Pancreas (tissue), 10 donors: ENCODE data around the gene FOXF2. TPM values are rescaled to one million over a fixed set of nuclear protein-coding genes. Genes with fewer than 3 reads are reported as not detected.
"Not testable (repeated sequence)": the region's sequence is repeated elsewhere in the genome, so short reads cannot be mapped to it uniquely, and the experiment has no call there.

Experiments used
- ATAC-seq, 4 donors: fragments of 200-7000 bp; cut with Tn5 transposase; one replicate each; pipeline versions ENCODE4 v1.8.0 to v1.9.1; 2020; ENCODE audit warnings: mild to moderate bottlenecking in 4 of 4, moderate library complexity in 4 of 4
- DNase-seq, 6 donors: peaks; one replicate each; pipeline ENCODE4 v3.0.0-alpha.2; 2020
- FAIRE-seq: peaks from 2 replicates; lab custom pipeline; 2012; peaks lifted over from hg19 to GRCh38; lab: Jason Lieb, UNC
- H3K27ac ChIP-seq, 4 donors: fragments of 200-600 bp; sonication (generic); 1 replicate in 3 of 4; 2 replicates in 1 of 4; pipeline versions ENCODE4 v1.5.0 to v1.8.0; 2020
- H3K27me3 ChIP-seq, 4 donors: fragments of 200-600 bp; one replicate each; pipeline ENCODE4 v1.8.0; 2021
- H3K36me3 ChIP-seq, 3 donors: fragments of 200-600 bp; sonication (generic) in 1 of 3; one replicate each; pipeline versions ENCODE4 v1.5.0 to v1.8.0; 2020 to 2021
- H3K4me1 ChIP-seq, 3 donors: fragments of 200-600 bp; one replicate each; pipeline ENCODE4 v1.8.0; 2021
- H3K4me3 ChIP-seq, 4 donors: fragments of 200-600 bp; sonication (generic) in 2 of 4; one replicate each; pipeline versions ENCODE4 v1.5.0 to v1.8.0; 2020 to 2021
- H3K9me3 ChIP-seq, 4 donors: fragments of 200-600 bp; one replicate each; pipeline ENCODE4 v1.8.0; 2021
- WGBS, 2 donors: extraction: QIAGEN DNeasy Blood & Tissue Kit; methylation state at CpG; one replicate each; pipeline ENCODE4 v1.1.7; 2013; 5-methylcytosine and 5-hydroxymethylcytosine counted together
- intact Hi-C, 3 donors: fragments of 100-400 bp; cut with DNase I; formaldehyde crosslinking; loops; one replicate each; pipeline versions ENCODE4 v1.11.1 to v1.14.2; 2022
- polyA plus RNA-seq, 2 donors: library from polyadenylated mRNA; stranded (reverse); fragments of 200-250 nt; gene quantifications; one replicate each; pipeline ENCODE4 v1.2.3, GENCODE V29; 2013
- total RNA-seq, 6 donors: library from RNA; stranded (reverse); fragmentation: NEBNext Ultra II Directional in 4 of 6; extraction: Animal tissue kit (Norgen Biotek cat#: 25700) in 4 of 6; gene quantifications; one replicate each; pipeline versions ENCODE4 v1.2.1 to v1.2.4, GENCODE V29; 2021 to 2023
- TF ChIP-seq, protein P1 (sequence below), 4 donors: fragments of 200-600 bp; sonication (generic) in 3 of 4; IDR thresholded peaks; one replicate each; pipeline versions ENCODE4 v1.5.0 to v1.8.0; 2021; ENCODE audit warnings: antibody characterized with exemption in 4 of 4
- donor health status: healthy with polysubstance abuse.
- donor health status: DM: no; HTN: no; CAD: no; lungs with moderate emphysema.
- donor health status: DM: no; HTN: no; CAD: no.
- donor health status: control.
- donor health status: control.
- donor health status: Bipolar disorder and iron deficiency.
- donor health status: DM: yes; HTN: yes; CAD: no.
- donor health status: DM: no; HTN: no; CAD: no.
- donor health status: DM: no; HTN: no; CAD: no.
- donor health status: DM: yes; HTN: yes; CAD: no.

Gene FOXF2
- total and polyA plus RNA-seq, 8 donors: 0.12 to 0.90 (median 0.35) TPM

DNA sequence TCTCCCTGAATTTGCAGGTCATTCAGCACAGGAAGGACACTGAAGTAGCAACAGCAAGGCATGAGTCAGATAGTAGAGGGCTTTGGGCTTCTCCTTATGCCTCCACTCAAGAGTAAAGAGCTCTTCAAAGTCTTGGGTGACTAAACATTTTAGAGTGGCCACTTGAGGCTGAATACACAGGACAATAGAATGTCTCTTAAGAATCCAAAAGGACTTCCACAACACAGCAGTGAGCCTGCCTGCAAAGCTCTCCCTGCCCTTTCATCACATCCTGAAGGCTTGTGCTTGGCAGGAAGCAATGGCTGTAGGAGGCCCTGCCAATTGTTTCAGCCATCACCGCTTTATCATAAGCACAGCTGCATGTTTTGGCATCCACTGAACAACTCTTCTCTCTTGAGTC lies 40.7 kb upstream of the FOXF2 start:
- intact Hi-C loops: loop anchor here in 1 of 3 donors (10.0 kb wide), 1 partner anchor 434 kb away; no protein-coding TSS in a partner anchor
- WGBS, 2 donors: 75 to 84% methylated on average over 1 of the region's 1 CpG
- Histone ChIP-seq H3K27ac (no peak overlapping the region), H3K9me3 (peaks cover 0 to 7% (median 0%) of the 10 kb centered on the region in 4 donors), H3K36me3 (no peaks in the 10 kb centered on the region), H3K27me3 (peaks cover 0 to 2% (median 0%) of the 10 kb centered on the region in 4 donors), H3K4me3 (no peak overlapping the region), H3K4me1 (no peaks in the 10 kb centered on the region)
- FAIRE-seq (no peak), ATAC-seq (no peak), DNase-seq (no peak)
- TF ChIP-seq, protein P1, sequence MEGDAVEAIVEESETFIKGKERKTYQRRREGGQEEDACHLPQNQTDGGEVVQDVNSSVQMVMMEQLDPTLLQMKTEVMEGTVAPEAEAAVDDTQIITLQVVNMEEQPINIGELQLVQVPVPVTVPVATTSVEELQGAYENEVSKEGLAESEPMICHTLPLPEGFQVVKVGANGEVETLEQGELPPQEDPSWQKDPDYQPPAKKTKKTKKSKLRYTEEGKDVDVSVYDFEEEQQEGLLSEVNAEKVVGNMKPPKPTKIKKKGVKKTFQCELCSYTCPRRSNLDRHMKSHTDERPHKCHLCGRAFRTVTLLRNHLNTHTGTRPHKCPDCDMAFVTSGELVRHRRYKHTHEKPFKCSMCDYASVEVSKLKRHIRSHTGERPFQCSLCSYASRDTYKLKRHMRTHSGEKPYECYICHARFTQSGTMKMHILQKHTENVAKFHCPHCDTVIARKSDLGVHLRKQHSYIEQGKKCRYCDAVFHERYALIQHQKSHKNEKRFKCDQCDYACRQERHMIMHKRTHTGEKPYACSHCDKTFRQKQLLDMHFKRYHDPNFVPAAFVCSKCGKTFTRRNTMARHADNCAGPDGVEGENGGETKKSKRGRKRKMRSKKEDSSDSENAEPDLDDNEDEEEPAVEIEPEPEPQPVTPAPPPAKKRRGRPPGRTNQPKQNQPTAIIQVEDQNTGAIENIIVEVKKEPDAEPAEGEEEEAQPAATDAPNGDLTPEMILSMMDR (IDR thresholded peaks at IDR 0.05): no peak

DNA sequence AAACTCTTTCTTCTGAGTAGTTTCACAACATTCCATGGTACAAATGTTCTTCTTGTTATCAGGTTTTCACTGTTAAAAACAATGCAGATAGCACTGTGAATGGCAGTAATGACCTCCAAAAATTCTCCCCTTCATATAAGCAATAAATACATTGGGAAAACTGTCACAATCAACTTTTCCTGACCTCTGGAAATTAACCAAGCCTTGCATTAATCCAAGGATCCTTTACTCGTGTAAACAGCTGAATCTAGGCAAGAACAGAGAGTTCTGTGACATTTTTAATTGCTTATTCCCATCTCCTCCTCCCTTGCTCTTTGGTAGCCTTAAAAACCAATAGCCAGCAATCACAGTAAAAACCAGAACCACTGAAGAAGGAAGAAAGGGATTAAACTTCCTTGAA lies 39.7 kb upstream of the FOXF2 start:
- WGBS, 2 donors: 11 to 32% methylated on average over 1 of the region's 1 CpG
- Histone ChIP-seq H3K27ac (no peak overlapping the region), H3K4me1 (no peaks in the 10 kb centered on the region), H3K27me3 (peaks cover 0 to 5% (median 0%) of the 10 kb centered on the region in 4 donors), H3K9me3 (peaks cover 0 to 7% (median 0%) of the 10 kb centered on the region in 4 donors), H3K4me3 (no peak overlapping the region), H3K36me3 (no peaks in the 10 kb centered on the region)
- DNase-seq (no peak), FAIRE-seq (no peak), ATAC-seq (no peak)
- TF ChIP-seq, protein P1 (IDR thresholded peaks at IDR 0.05): no peak
- intact Hi-C loops: loop anchor here in 1 of 3 donors (10.0 kb wide), 1 partner anchor 435 kb away; no protein-coding TSS in a partner anchor

DNA sequence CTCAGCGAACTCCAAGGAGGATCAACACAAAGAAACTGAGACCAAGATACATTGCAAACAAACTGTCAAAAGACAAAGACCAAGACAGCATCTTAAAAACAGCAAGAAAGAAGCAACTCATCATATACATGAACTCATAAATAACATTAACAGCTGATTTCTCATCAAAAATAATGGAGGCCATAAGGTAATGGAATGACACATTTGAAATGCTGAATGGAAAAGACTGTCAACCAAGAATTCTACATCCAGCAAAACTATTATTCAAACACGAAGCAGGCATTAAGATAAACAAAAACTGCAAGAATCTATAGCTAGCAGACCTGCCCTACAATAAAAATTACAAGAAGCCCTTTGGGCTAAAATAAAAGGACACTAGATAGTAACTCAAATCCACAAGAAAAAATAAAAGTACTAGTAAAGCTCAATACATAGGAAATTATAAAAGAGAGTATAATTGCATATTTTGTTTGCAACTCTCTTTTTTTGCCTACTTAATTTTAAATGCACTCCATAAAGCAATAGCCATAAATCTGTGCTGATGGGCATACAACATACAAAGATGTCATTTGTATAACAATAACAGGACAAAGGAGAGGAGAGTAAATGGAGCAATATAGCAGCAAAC lies 37.9 kb upstream of the FOXF2 start:
- H3K36me3 ChIP-seq: no peaks in the 10 kb centered on the region
- TF ChIP-seq, protein P1 (IDR thresholded peaks at IDR 0.05): no peak
- FAIRE-seq (no peak), ATAC-seq (no peak), DNase-seq (no peak)
- peaks cover 0 to 7% (median 0%) of the 10 kb centered on the region in 4 donors for H3K9me3 ChIP-seq
- peaks cover 0 to 5% (median 0%) of the 10 kb centered on the region in 4 donors for H3K27me3 ChIP-seq
- WGBS, 2 donors: 75 to 80% methylated on average over 2 of the region's 2 CpGs
- H3K4me1 ChIP-seq: no peaks in the 10 kb centered on the region
- H3K4me3 ChIP-seq: no peak overlapping the region
- H3K27ac ChIP-seq: no peak overlapping the region
- intact Hi-C loops: no loop called here

DNA sequence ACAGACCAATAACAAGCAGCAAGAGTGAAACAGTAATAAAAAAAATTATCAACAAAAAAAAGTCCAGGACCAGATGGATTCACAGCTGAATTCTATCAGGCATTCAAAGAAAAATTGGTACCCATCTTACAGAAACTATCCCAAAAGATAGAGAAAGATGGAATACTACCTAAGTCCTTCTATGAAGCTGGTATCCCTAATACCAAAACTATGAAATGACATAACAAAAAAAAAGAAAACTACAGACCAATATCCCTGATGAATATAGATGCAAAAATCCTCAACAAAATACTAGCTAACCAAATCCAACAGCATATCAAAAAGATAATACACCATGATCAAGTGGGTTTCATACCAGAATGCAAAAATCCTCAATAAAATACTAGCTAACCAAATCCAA lies 34.3 kb upstream of the FOXF2 start:
- intact Hi-C loops, DNase-seq, H3K4me1 ChIP-seq, ATAC-seq, H3K36me3 ChIP-seq, H3K9me3 ChIP-seq, FAIRE-seq, H3K27ac ChIP-seq, H3K4me3 ChIP-seq, H3K27me3 ChIP-seq: not testable (repeated sequence)

DNA sequence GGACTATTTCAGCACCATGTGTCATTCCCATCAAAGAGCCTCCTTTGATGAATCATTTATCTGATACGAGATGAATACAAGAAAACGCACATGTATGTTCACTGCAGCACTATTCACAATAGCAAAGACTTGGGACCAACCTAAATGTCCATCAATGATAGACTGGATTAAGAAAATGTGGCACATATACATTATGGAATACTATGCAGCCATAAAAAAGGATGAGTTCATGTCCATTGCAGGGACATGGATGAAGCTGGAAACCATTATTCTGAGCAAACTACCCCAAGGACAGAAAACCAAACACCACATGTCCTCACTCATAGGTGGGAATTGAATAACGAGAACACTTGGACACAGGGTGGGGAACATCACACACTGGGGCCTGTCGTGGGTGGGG lies 27.7 kb upstream of the FOXF2 start:
- intact Hi-C loops, H3K27me3 ChIP-seq, H3K27ac ChIP-seq, H3K4me3 ChIP-seq, H3K36me3 ChIP-seq, H3K9me3 ChIP-seq, FAIRE-seq, ATAC-seq, H3K4me1 ChIP-seq, DNase-seq: not testable (repeated sequence)
- 76 to 86% methylated on average over 4 of the region's 4 CpGs for WGBS, 2 donors

DNA sequence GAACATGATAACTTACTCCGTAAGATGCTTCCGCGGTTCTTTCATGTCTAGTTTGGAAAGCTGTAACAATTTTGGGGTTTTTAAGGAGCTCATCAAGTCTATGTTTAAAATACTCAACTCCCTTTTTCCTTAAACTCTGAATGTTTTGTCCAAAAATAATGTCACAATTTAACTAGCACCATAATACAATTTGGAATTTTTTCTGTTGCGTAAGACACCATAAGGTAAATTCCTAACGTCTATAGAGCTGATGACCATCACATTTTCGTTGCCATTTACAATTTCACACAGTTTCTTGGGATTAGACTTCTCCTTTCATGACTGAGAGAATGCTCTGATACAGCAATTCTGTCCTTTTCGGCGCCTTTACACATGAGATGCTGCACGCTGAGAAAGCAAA lies 26.7 kb upstream of the FOXF2 start:
- WGBS, 2 donors: 78 to 84% methylated on average over 9 of the region's 9 CpGs
- no peaks in the 10 kb centered on the region for H3K9me3 ChIP-seq
- ATAC-seq (no peak), FAIRE-seq (no peak), DNase-seq (no peak)
- H3K27ac ChIP-seq: no peak overlapping the region
- H3K27me3 ChIP-seq: peaks cover 0 to 3% (median 0%) of the 10 kb centered on the region in 4 donors
- intact Hi-C loops: no loop called here
- H3K4me1 ChIP-seq: no peaks in the 10 kb centered on the region
- TF ChIP-seq, protein P1 (IDR thresholded peaks at IDR 0.05): no peak
- H3K36me3 ChIP-seq: no peaks in the 10 kb centered on the region
- no peak overlapping the region for H3K4me3 ChIP-seq
